ENCODE results near the gene TACR1.

DNA sequence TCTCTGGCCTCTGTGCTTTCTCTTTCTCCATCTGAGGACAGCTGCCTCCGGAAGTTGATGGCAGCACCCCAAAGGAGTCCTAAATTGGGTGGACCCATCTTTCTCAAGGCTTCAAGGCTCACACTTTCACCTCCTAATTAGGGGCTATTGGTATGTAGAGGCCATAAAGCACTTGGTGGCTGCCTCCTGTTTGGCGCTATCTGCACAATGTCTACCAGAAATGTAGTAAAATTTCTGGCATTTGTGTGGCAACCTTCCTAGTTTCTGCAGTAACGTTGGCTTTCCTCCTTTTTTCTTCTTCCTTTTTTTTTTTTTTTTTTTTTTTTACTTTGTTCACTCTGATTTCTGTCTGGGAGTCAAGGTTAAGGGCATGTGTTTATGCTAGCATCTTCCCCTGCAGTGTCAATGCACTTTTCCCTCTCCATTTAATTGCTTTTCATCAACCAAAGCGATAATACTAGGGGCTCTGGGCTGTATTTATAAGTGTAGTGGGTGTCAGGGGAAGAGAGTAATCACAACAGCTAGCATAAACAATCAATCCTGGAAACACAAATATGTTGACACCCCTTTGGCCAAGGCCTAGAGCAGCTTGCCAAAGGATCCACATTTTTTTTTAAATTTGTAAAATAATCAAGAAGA lies 86.0 kb downstream of the TACR1 start:
- TF ChIP-seq, protein P1, sequence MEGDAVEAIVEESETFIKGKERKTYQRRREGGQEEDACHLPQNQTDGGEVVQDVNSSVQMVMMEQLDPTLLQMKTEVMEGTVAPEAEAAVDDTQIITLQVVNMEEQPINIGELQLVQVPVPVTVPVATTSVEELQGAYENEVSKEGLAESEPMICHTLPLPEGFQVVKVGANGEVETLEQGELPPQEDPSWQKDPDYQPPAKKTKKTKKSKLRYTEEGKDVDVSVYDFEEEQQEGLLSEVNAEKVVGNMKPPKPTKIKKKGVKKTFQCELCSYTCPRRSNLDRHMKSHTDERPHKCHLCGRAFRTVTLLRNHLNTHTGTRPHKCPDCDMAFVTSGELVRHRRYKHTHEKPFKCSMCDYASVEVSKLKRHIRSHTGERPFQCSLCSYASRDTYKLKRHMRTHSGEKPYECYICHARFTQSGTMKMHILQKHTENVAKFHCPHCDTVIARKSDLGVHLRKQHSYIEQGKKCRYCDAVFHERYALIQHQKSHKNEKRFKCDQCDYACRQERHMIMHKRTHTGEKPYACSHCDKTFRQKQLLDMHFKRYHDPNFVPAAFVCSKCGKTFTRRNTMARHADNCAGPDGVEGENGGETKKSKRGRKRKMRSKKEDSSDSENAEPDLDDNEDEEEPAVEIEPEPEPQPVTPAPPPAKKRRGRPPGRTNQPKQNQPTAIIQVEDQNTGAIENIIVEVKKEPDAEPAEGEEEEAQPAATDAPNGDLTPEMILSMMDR (IDR thresholded peaks at IDR 0.05): no peak
- TF ChIP-seq POLR2A (IDR thresholded peaks at IDR 0.05) (no peak), POLR2AphosphoS5 (IDR thresholded peaks at IDR 0.05) (peak; percentile 57 to 79 (median 66)), EP300 (IDR thresholded peaks at IDR 0.05; ENCODE audit: low read depth) (peak; percentile 4)
